Sigmoid colon (tissue), 7 donors: Measurements from ENCODE around the gene RPS6KA6. TPM values are rescaled to one million over a fixed set of nuclear protein-coding genes. Genes with fewer than 3 reads are reported as not detected.

Source experiments
- DNase-seq: peaks from one replicate; pipeline ENCODE4 v3.0.0-alpha.2; 2019
- H3K27ac ChIP-seq, 4 donors: fragments of 200-600 bp; sonication (generic); one replicate each; pipeline ENCODE4 v1.5.1; 2016 to 2019; ENCODE audit warnings: mild to moderate bottlenecking in 1 of 4
- H3K27me3 ChIP-seq, 3 donors: fragments of 200-600 bp; sonication (generic); one replicate each; pipeline ENCODE4 v1.5.1; 2019; ENCODE audit warnings: mild to moderate bottlenecking in 1 of 3
- H3K36me3 ChIP-seq, 4 donors: fragments of 200-600 bp; sonication (generic); one replicate each; pipeline ENCODE4 v1.5.1; 2016 to 2019
- H3K4me1 ChIP-seq, 4 donors: fragments of 200-600 bp; sonication (generic); one replicate each; pipeline ENCODE4 v1.5.1; 2017 to 2019
- H3K4me3 ChIP-seq, 4 donors: fragments of 200-600 bp; sonication (generic); one replicate each; pipeline ENCODE4 v1.5.1; 2017 to 2019; ENCODE audit warnings: mild to moderate bottlenecking in 2 of 4, moderate library complexity in 1 of 4
- H3K9me3 ChIP-seq, 4 donors: fragments of 200-600 bp in 3 of 4; sonication (generic) in 3 of 4; one replicate each; pipeline versions ENCODE4 v1.5.1 to v1.6.1; 2013 to 2019
- CTCF ChIP-seq, 4 experiments: fragments of 450-650 bp in 3 of 4; fragments of 200-600 bp in 1 of 4; IDR thresholded peaks; one replicate each; pipeline ENCODE4 v1.5.1; 2016 to 2019; ENCODE audit warnings: antibody characterized with exemption in 4 of 4, mild to moderate bottlenecking in 3 of 4, moderate library complexity in 2 of 4
- EP300 ChIP-seq, 4 donors: sonication (generic); formaldehyde crosslinking; IDR thresholded peaks; one replicate each; pipeline ENCODE4 v1.6.1; 2017; ENCODE audit warnings: antibody characterized with exemption in 4 of 4
- POLR2A ChIP-seq, 2 donors: fragments of 450-650 bp; IDR thresholded peaks; one replicate each; pipeline ENCODE4 v1.6.1; 2016; ENCODE audit warnings: antibody characterized with exemption in 2 of 2, mild to moderate bottlenecking in 2 of 2, moderate library complexity in 2 of 2
- POLR2AphosphoS5 ChIP-seq, 4 donors: sonication (generic); formaldehyde crosslinking; IDR thresholded peaks; one replicate each; pipeline ENCODE4 v1.6.1; 2017; ENCODE audit warnings: antibody characterized with exemption in 4 of 4
- WGBS, 2 donors: extraction: QIAGEN DNeasy Blood & Tissue Kit; methylation state at CpG; one replicate each; pipeline ENCODE4 v1.1.7; 2013; 5-methylcytosine and 5-hydroxymethylcytosine counted together
- intact Hi-C: fragments of 100-400 bp; cut with DNase I; formaldehyde crosslinking; loops from one replicate; pipeline ENCODE4 v1.15.1; 2023
- polyA plus RNA-seq, 3 donors: library from polyadenylated mRNA; stranded (reverse); fragments of 200-250 nt; gene quantifications; one replicate each; pipeline ENCODE4 v1.2.3, GENCODE V29; 2013
- total RNA-seq, 4 donors: library from RNA; depleted of rRNA; stranded (reverse); fragments of >200 nt; gene quantifications; one replicate each; pipeline ENCODE4 v1.1.0, GENCODE V29; 2016
- donor health status: healthy with polysubstance abuse.
- donor health status: Bipolar disorder and iron deficiency.
- donor health status: healthy.

Gene RPS6KA6
- total and polyA plus RNA-seq, 7 donors = 1.8 to 7.2 (median 2.7) TPM

DNA sequence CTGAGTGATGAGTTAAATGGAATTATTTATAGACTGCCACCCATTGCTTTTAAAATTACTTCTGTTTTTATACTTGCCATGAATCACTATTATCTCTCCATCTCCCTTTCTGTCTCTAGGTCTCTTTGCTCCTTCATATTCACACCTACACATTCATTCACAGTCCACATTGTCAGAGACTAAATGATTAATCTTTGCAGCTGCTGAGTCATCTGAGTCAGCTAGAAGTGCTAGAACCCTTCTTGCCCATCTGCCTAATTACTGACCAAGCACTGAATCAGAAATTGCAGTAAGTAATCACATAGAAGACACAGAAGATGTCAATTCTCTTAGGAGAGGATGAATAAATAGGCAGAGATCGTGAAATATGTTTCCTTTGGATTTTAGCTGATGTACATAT is 31.6 kb upstream of the RPS6KA6 start:
- H3K4me3 ChIP-seq = no peak overlapping the region
- no peaks in the 10 kb centered on the region for H3K9me3 ChIP-seq
- no peak for DNase-seq
- no peak overlapping the region for H3K27ac ChIP-seq
- no peak for TF ChIP-seq POLR2A (IDR thresholded peaks at IDR 0.05)
- TF ChIP-seq EP300 (IDR thresholded peaks at IDR 0.05) = no peak
- TF ChIP-seq POLR2AphosphoS5 (IDR thresholded peaks at IDR 0.05) = no peak
- no peak for TF ChIP-seq CTCF (IDR thresholded peaks at IDR 0.05)
- H3K4me1 ChIP-seq = no peaks in the 10 kb centered on the region
- intact Hi-C loops = no loop called here
- no peaks in the 10 kb centered on the region for H3K36me3 ChIP-seq
- 69 to 87% methylated on average over 1 of the region's 1 CpG for WGBS, 2 donors
- H3K27me3 ChIP-seq = no peaks in the 10 kb centered on the region

- Histone ChIP-seq H3K27me3 (no peaks in the 10 kb centered on the region), H3K27ac (no peak overlapping the region), H3K4me1 (no peaks in the 10 kb centered on the region), H3K4me3 (no peak overlapping the region), H3K9me3 (no peaks in the 10 kb centered on the region), H3K36me3 (no peaks in the 10 kb centered on the region)
- intact Hi-C loops = no loop called here
- TF ChIP-seq CTCF (IDR thresholded peaks at IDR 0.05) = no peak
- TF ChIP-seq POLR2AphosphoS5 (IDR thresholded peaks at IDR 0.05) = no peak
- TF ChIP-seq EP300 (IDR thresholded peaks at IDR 0.05) = no peak
- TF ChIP-seq POLR2A (IDR thresholded peaks at IDR 0.05) = no peak
- DNase-seq = no peak
- 78 to 80% methylated on average over 1 of the region's 1 CpG for WGBS, 2 donors
These were observed 30.7 kb upstream of the RPS6KA6 start for GRCh38 chrX:84218726-84219125.

- WGBS, 2 donors = 32 to 63% methylated on average over 2 of the region's 2 CpGs
- Histone ChIP-seq H3K27me3 (no peaks in the 10 kb centered on the region), H3K4me1 (no peaks in the 10 kb centered on the region), H3K9me3 (no peaks in the 10 kb centered on the region), H3K36me3 (no peaks in the 10 kb centered on the region), H3K27ac (no peak overlapping the region), H3K4me3 (no peak overlapping the region)
- intact Hi-C loops = no loop called here
- DNase-seq = no peak
- TF ChIP-seq EP300 (IDR thresholded peaks at IDR 0.05) (no peak), POLR2A (IDR thresholded peaks at IDR 0.05) (no peak), CTCF (IDR thresholded peaks at IDR 0.05) (no peak), POLR2AphosphoS5 (IDR thresholded peaks at IDR 0.05) (no peak)
These were observed 28.9 kb upstream of the RPS6KA6 start for GRCh38 chrX:84216881-84217280.

- no peak for DNase-seq
- intact Hi-C loops = no loop called here
- Histone ChIP-seq H3K36me3 (no peaks in the 10 kb centered on the region), H3K27ac (no peak overlapping the region), H3K4me3 (no peak overlapping the region), H3K4me1 (no peaks in the 10 kb centered on the region), H3K27me3 (no peaks in the 10 kb centered on the region), H3K9me3 (no peaks in the 10 kb centered on the region)
- 83 to 92% methylated on average over 5 of the region's 5 CpGs for WGBS, 2 donors
- TF ChIP-seq POLR2AphosphoS5 (IDR thresholded peaks at IDR 0.05) = no peak
- TF ChIP-seq POLR2A (IDR thresholded peaks at IDR 0.05) = no peak
- TF ChIP-seq CTCF (IDR thresholded peaks at IDR 0.05) = no peak
These were observed 28.4 kb upstream of the RPS6KA6 start for GRCh38 chrX:84216406-84216805.

DNA sequence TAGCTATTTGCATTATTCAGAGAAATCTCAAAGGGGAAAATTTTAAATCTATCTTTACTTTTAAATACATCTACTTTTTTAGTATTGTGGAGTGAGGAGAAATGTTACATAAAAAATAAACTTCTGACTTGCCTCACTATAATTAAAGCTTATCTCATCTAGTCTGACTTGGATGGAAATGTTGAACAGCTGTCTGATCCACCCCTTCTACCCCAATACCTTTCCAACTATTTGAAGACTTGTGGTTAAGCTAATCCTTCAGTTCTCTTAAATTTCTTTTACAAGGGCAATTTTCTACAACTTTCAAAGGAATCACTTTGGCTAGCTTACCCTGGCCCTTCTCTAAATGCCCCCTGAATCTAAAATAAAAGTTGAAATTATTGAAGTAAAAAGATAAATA is 17.3 kb upstream of the RPS6KA6 start:
- no peaks in the 10 kb centered on the region for H3K4me1 ChIP-seq
- intact Hi-C loops = no loop called here
- TF ChIP-seq POLR2A (IDR thresholded peaks at IDR 0.05) (no peak), POLR2AphosphoS5 (IDR thresholded peaks at IDR 0.05) (no peak)
- no peaks in the 10 kb centered on the region for H3K27me3 ChIP-seq
- no peaks in the 10 kb centered on the region for H3K36me3 ChIP-seq
- no peak for DNase-seq
- no peak overlapping the region for H3K4me3 ChIP-seq
- no peaks in the 10 kb centered on the region for H3K9me3 ChIP-seq
- H3K27ac ChIP-seq = no peak overlapping the region
